Glomerular visceral epithelial cell (primary cell): ENCODE results near the gene TRIM10.
"Not testable (repeated sequence)": the region's sequence is repeated elsewhere in the genome, so short reads cannot be mapped to it uniquely, and the experiment has no call there.

Experiments
- DNase-seq: peaks from one replicate; pipeline ENCODE4 v3.0.0-alpha.2; 2016; ENCODE audit errors: extremely low spot score

The TRIM10 gene

GRCh38 chr6:30127238-30128093 is 33.5 kb downstream of the TRIM10 start:
- DNase-seq = no peak

- DNase-seq = no peak
Observed at GRCh38 chr6:30122515-30122914, 38.5 kb downstream of the TRIM10 start.

- no peak for DNase-seq
Observed at GRCh38 chr6:30121446-30122366, 39.3 kb downstream of the TRIM10 start.

GRCh38 chr6:30118691-30119090 is 42.3 kb downstream of the TRIM10 start:
- DNase-seq = not testable (repeated sequence)

- DNase-seq = no peak
Observed at GRCh38 chr6:30116724-30117123, 44.3 kb downstream of the TRIM10 start.

GRCh38 chr6:30113841-30114240 is 47.2 kb downstream of the TRIM10 start:
- no peak for DNase-seq

- no peak for DNase-seq
Observed at GRCh38 chr6:30113003-30113759, 47.8 kb downstream of the TRIM10 start, which contains the start of gene TRIM31. Gene TRIM31 (minus strand): TSS chr6:30113090. CDS start chr6:30112805, 285 bp downstream.

GRCh38 chr6:30112402-30112994 is 48.5 kb downstream of the TRIM10 start:
- DNase-seq = no peak

GRCh38 chr6:30111266-30111856 is 49.6 kb downstream of the TRIM10 start:
- DNase-seq = no peak

GRCh38 chr6:30104661-30105060 is 56.4 kb downstream of the TRIM10 start:
- DNase-seq = no peak

- no peak for DNase-seq
Observed at GRCh38 chr6:30103872-30104179, 57.2 kb downstream of the TRIM10 start.

- DNase-seq = peak; percentile 90
Observed at GRCh38 chr6:30102970-30103871, 57.8 kb downstream of the TRIM10 start.

GRCh38 chr6:30102414-30102969 is 58.5 kb downstream of the TRIM10 start:
- DNase-seq = no peak
